MM.1S (cell line): ENCODE measurements around the gene DMAC2.

Experiments used
- EZH2phosphoT487 ChIP-seq: fragments of 300-600 bp; sonication (generic); IDR thresholded peaks from 2 replicates; pipeline ENCODE4 v1.6.1; 2018; ENCODE audit warnings: antibody characterized with exemption, low read length
- TF ChIP-seq, protein P1 (sequence below): fragments of 300-600 bp; sonication (generic); IDR thresholded peaks from 2 replicates; pipeline ENCODE4 v1.5.1; 2016; ENCODE audit warnings: antibody characterized with exemption, low read length, mixed read lengths

- TF ChIP-seq, protein P1, sequence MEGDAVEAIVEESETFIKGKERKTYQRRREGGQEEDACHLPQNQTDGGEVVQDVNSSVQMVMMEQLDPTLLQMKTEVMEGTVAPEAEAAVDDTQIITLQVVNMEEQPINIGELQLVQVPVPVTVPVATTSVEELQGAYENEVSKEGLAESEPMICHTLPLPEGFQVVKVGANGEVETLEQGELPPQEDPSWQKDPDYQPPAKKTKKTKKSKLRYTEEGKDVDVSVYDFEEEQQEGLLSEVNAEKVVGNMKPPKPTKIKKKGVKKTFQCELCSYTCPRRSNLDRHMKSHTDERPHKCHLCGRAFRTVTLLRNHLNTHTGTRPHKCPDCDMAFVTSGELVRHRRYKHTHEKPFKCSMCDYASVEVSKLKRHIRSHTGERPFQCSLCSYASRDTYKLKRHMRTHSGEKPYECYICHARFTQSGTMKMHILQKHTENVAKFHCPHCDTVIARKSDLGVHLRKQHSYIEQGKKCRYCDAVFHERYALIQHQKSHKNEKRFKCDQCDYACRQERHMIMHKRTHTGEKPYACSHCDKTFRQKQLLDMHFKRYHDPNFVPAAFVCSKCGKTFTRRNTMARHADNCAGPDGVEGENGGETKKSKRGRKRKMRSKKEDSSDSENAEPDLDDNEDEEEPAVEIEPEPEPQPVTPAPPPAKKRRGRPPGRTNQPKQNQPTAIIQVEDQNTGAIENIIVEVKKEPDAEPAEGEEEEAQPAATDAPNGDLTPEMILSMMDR, result no peak
- TF ChIP-seq EZH2phosphoT487, result no peak
These were observed 36.9 kb upstream of the DMAC2 start for GRCh38 chr19:41476583-41476982.
